Stimulated activated CD4-positive, alpha-beta T cell treated with anti-CD3 and anti-CD28 coated beads, TNF-alpha, amount 100 ng/mL, for 4 hours (primary cell): Measurements from ENCODE around the gene SRC.

Experiments
- DNase-seq, 3 experiments: peaks; one replicate each; pipeline ENCODE4 v3.0.0-alpha.2; 2020; ENCODE audit warnings: low read depth in 3 of 3

The SRC gene

GRCh38 chr20:37424062-37424851, 78.3 kb downstream of the SRC start:
- no peak for DNase-seq

- no peak for DNase-seq
These were observed 79.2 kb downstream of the SRC start for GRCh38 chr20:37425103-37425625.

DNA sequence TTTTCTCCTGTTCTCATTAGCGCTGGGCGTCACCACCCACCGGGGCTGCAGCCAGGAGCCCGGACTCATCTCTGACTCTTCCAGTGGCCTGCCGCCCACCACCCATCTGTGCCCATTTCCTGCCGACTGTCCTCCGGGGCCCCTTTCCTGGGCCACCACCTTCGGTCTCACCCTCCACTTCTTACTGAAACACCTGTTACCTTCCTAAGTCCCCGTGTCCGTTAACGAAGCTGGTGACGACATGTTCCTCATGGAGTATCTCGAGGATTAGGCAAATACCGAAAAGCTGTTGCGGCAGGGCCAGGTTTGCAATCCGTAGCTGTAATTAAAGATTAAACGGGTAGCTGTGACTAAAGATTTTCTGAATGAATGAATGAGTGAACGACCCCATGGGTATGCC, 80.2 kb downstream of the SRC start:
- no peak for DNase-seq

GRCh38 chr20:37426978-37427377, 81.0 kb downstream of the SRC start:
- no peak for DNase-seq

DNA sequence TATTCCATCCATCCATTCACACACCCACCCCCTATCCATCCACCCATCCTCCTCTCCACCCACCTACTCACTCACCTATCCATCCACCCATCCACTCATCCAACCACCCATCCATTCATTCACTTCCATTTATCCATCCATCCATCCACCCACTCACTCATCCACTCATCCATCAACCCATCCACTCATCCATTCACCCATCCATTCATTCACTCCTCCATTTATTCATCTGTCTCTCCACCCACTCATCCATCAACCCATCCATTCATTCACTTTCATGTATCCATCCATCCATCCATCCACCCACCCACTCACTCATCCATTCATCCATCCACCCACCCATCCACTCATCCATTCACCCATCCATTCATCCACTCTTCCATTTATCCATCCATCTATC, 84.1 kb downstream of the SRC start:
- DNase-seq, result no peak

- DNase-seq, result no peak
These were observed 85.0 kb downstream of the SRC start for GRCh38 chr20:37430778-37431460.

- DNase-seq, result no peak
These were observed 85.8 kb downstream of the SRC start for GRCh38 chr20:37431786-37432185.

DNA sequence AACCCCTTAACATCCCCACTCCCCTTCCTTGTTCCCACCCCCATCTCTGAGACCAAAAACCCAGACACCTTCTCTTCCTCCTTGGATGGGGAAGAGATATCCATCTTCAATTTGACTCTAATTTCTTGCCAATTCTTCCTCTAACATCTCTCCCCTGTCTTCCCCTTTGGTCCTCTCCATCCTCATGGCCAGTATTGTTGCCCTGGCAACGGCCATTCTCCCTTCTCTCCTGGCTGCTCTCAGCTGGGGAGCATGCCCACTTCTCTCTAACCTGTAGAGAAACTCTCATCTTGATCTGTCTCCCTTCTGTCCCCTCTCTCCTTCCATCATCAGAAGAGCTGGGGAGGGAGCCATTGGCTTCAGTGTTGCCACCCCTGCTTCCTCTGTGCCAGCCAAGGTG, 86.7 kb downstream of the SRC start:
- DNase-seq, result no peak

DNA sequence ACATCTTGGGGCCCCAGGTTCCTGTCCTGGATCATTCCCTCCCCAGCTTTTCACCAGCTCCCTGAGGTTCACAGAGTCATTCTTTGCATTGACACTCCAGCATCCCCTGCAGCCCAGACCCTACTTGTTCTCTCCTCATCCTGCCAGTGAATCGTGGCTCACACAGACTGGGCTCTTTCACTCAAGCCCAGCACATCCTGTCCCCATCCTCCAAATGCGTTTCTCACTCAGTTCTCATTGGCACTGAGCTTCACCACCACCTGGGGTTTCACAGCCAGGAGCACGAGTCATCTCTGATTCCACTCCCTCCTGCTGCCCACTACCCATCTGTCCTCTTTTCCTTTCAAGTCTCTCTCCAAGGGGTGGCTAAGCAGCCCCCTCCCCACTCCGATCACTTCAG, 89.7 kb downstream of the SRC start:
- DNase-seq, result no peak

GRCh38 chr20:37436527-37437186, 90.7 kb downstream of the SRC start:
- DNase-seq, result no peak

DNA sequence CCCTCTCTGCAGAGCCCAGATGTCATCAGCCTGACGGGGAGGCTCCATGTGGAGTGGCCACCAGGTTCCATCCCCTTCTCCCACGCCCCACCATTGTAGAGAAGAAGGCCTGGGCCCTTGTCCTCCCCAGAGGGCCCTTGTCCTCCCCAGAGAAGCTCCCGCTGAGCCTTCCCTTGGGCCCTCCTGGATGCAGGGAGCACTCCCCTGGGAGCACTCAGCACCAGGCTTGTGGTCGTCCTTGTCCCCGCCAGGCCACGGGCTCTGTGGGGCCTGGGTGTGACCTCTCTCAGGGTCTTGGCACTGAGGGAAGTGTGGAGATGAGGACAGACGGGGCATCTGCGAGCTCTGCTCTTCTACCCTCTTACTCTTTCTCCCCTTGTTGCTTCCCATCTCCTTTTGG, 91.7 kb downstream of the SRC start:
- no peak for DNase-seq

DNA sequence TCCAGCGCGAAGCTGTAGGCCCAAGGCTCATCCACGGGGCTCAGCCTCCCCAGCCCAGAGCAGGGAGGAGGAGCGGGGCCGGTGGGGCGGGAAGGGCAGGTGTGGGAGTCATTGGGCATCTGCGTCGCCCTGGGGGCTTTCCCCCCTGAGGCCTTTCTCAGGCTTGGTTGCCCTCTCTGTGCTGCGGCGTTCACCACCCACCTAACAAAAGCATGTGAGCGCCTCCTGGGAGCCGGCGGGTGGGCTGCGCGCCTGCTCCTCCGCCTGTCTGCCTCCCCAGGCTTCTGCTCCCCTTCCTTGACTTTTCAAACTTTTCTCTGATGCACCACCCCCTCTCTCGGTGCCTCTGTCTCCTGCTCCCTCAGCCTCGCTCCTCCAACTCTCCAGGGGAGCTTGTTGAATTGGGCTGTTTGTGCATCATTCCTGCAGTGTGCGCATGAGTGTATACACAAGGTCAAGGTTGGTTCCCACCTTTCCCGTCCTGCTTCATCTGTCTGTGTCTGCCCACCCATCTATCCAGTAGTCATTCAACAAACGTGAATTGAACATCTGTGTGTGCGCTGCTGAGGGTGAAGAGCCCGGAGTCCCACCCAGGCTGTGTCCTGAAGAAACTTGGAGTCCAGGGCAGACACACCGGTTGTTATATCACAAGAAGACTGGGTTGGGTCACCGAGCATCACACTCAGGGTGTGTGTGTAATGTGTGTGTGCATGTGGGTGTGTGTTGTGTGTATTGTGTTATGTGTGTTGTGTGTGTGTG, 92.7 kb downstream of the SRC start:
- no peak for DNase-seq

DNA sequence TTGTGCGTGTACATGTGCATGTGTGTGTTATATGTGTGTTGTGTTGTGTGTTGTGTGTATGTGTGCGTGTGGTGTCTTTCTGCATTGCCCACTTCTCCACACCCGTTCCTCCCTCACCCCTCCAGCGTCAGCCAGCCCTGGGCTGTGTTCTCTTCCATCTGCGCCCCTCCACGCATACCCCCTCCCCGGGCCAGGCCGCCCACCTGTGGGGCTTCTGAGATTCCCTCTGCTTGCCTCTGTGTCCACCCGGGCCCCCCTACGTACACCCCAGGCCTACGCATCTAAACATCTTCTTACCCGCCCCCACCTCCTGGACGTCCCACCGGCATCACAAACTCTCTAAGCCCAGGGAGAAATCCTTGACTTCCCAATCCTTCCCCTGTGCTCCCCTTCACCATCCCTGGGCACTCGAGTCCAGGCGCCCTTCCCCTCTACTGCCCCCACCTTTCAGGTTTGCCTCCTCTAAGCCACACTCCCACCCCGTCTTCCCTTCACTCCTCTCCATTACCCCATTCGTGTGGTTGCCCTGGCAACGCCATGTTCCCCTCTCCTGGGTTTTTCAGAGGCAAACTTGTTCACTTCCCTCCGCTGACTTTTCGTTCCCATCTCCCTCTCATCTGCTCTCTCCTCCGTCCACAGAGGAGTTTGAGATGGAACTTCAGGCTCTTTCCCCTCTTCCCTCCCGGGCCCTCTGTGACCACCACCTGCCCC, 93.4 kb downstream of the SRC start:
- DNase-seq, result no peak

GRCh38 chr20:37441023-37441422, 95.1 kb downstream of the SRC start:
- no peak for DNase-seq

- no peak for DNase-seq
These were observed 96.6 kb downstream of the SRC start for GRCh38 chr20:37442547-37442946.

GRCh38 chr20:37442986-37443385, 97.0 kb downstream of the SRC start:
- no peak for DNase-seq

- DNase-seq, result no peak
These were observed 97.7 kb downstream of the SRC start for GRCh38 chr20:37443596-37443995.

DNA sequence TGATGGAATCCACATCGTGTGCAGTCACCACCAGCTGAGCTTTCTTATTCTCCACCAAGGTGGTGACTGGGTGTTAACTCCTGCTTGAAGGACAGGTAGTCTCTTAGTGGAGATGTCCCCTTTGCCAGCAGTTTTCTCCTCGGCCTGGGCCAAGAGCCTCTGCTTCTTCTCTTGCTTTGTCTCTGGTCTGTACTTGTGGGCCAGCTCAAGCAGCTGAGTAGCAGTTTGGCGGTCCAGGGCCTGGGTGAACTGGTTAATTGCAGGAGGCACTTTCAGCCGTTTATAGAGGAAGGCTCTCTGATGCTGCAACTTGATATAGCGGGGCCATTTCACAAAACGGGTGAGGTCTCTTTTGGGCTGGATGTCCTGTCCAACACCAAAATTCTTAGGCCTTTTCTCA, 99.1 kb downstream of the SRC start:
- no peak for DNase-seq

GRCh38 chr20:37446286-37447032, 100.5 kb downstream of the SRC start:
- DNase-seq, result no peak

GRCh38 chr20:37447688-37448087, 101.7 kb downstream of the SRC start:
- DNase-seq, result no peak

- no peak for DNase-seq
These were observed 103.3 kb downstream of the SRC start for GRCh38 chr20:37449276-37449675.
